Medulla oblongata (tissue), 1 donor: Measurements from ENCODE around the gene RPA1.
"Not testable (repeated sequence)": the region's sequence is repeated elsewhere in the genome, so short reads cannot be mapped to it uniquely, and the experiment has no call there.

Experiments used
- DNase-seq: peaks from one replicate; pipeline ENCODE4 v3.0.0-alpha.2; 2015; ENCODE audit errors: extremely low spot score

Gene RPA1

GRCh38 chr17:1813088-1813487 is 16.7 kb upstream of the RPA1 start:
- no peak for DNase-seq

GRCh38 chr17:1820528-1821252 is 9.1 kb upstream of the RPA1 start:
- no peak for DNase-seq

GRCh38 chr17:1829216-1829591 is 601 bp upstream of the RPA1 start:
- peak; percentile 15 for DNase-seq

- peak; percentile 14 for DNase-seq
Measured at GRCh38 chr17:1830288-1830687, 483 bp downstream of the RPA1 start.

GRCh38 chr17:1834380-1835149 is 4.8 kb downstream of the RPA1 start:
- DNase-seq, result no peak

- no peak for DNase-seq
Measured at GRCh38 chr17:1839516-1839915, 9.7 kb downstream of the RPA1 start.

GRCh38 chr17:1843947-1844346 is 14.1 kb downstream of the RPA1 start:
- no peak for DNase-seq

- DNase-seq, result no peak
Measured at GRCh38 chr17:1847191-1847590, 17.4 kb downstream of the RPA1 start.

- no peak for DNase-seq
Measured at GRCh38 chr17:1852327-1852726, 22.5 kb downstream of the RPA1 start.

- DNase-seq, result no peak
Measured at GRCh38 chr17:1853698-1854097, 23.9 kb downstream of the RPA1 start.

- DNase-seq, result not testable (repeated sequence)
Measured at GRCh38 chr17:1856462-1856861, 26.7 kb downstream of the RPA1 start.

GRCh38 chr17:1860978-1861377 is 31.2 kb downstream of the RPA1 start:
- no peak for DNase-seq

- DNase-seq, result no peak
Measured at GRCh38 chr17:1861391-1862010, 31.7 kb downstream of the RPA1 start.

GRCh38 chr17:1865252-1866037 is 35.6 kb downstream of the RPA1 start:
- peak; percentile 15 for DNase-seq

GRCh38 chr17:1867307-1867706 is 37.5 kb downstream of the RPA1 start:
- no peak for DNase-seq

GRCh38 chr17:1868090-1868489 is 38.3 kb downstream of the RPA1 start:
- DNase-seq, result no peak

- DNase-seq, result no peak
Measured at GRCh38 chr17:1870592-1870991, 40.8 kb downstream of the RPA1 start.

GRCh38 chr17:1871756-1872155 is 42.0 kb downstream of the RPA1 start:
- DNase-seq, result no peak

GRCh38 chr17:1872254-1872653 is 42.4 kb downstream of the RPA1 start:
- DNase-seq, result no peak

- no peak for DNase-seq
Measured at GRCh38 chr17:1872976-1873375, 43.2 kb downstream of the RPA1 start.

GRCh38 chr17:1873418-1873817 is 43.6 kb downstream of the RPA1 start:
- no peak for DNase-seq

GRCh38 chr17:1875597-1875996 is 45.8 kb downstream of the RPA1 start:
- no peak for DNase-seq
